Superior temporal gyrus (tissue), 1 donor: ENCODE measurements around the gene HSPA12A.

Source experiments
- DNase-seq: peaks from one replicate; pipeline ENCODE4 v3.0.0-alpha.2; 2016; ENCODE audit errors: extremely low spot score

HSPA12A gene

GRCh38 chr10:116668018-116668417 is 74.3 kb downstream of the HSPA12A start:
- DNase-seq: no peak

- no peak for DNase-seq
These were observed 74.9 kb downstream of the HSPA12A start for GRCh38 chr10:116667484-116667883.

- no peak for DNase-seq
These were observed 76.7 kb downstream of the HSPA12A start for GRCh38 chr10:116665541-116666125.

GRCh38 chr10:116664631-116665030 is 77.7 kb downstream of the HSPA12A start:
- no peak for DNase-seq

GRCh38 chr10:116663342-116663741 is 79.0 kb downstream of the HSPA12A start:
- no peak for DNase-seq

- no peak for DNase-seq
These were observed 81.5 kb downstream of the HSPA12A start for GRCh38 chr10:116660860-116661259.

- no peak for DNase-seq
These were observed 83.2 kb downstream of the HSPA12A start for GRCh38 chr10:116659049-116659670.

GRCh38 chr10:116657863-116658551 is 84.4 kb downstream of the HSPA12A start:
- DNase-seq: no peak

GRCh38 chr10:116656044-116656443 is 86.3 kb downstream of the HSPA12A start:
- no peak for DNase-seq

GRCh38 chr10:116655568-116655967 is 86.8 kb downstream of the HSPA12A start:
- no peak for DNase-seq

- no peak for DNase-seq
These were observed 87.5 kb downstream of the HSPA12A start for GRCh38 chr10:116654816-116655215.

GRCh38 chr10:116653885-116654284 is 88.5 kb downstream of the HSPA12A start:
- no peak for DNase-seq

GRCh38 chr10:116648903-116649302 is 93.5 kb downstream of the HSPA12A start:
- no peak for DNase-seq

- DNase-seq: no peak
These were observed 95.9 kb downstream of the HSPA12A start for GRCh38 chr10:116646502-116646901.

- no peak for DNase-seq
These were observed 104.5 kb downstream of the HSPA12A start for GRCh38 chr10:116637830-116638229.

- no peak for DNase-seq
These were observed 105.4 kb downstream of the HSPA12A start for GRCh38 chr10:116636976-116637375.

- no peak for DNase-seq
These were observed 106.0 kb downstream of the HSPA12A start for GRCh38 chr10:116636385-116636784.

GRCh38 chr10:116634126-116634975 is 108.0 kb downstream of the HSPA12A start:
- no peak for DNase-seq

GRCh38 chr10:116633216-116633600 is 109.2 kb downstream of the HSPA12A start:
- no peak for DNase-seq

- no peak for DNase-seq
These were observed 109.7 kb downstream of the HSPA12A start for GRCh38 chr10:116632596-116633215.

- no peak for DNase-seq
These were observed 110.5 kb downstream of the HSPA12A start for GRCh38 chr10:116631871-116632295.

GRCh38 chr10:116630020-116630419 is 112.3 kb downstream of the HSPA12A start:
- DNase-seq: no peak
